OCI-LY7 (cell line): ENCODE data around the gene ACSS2. TPM values are rescaled to one million over a fixed set of nuclear protein-coding genes. Genes with fewer than 3 reads are reported as not detected.

Experiments used
- BruUV-seq: library from RNA; stranded (reverse); fragments of 400-500 nt; replicated peaks from 2 replicates; lab custom pipeline; 2021; lab: Mats Ljungman, UMichigan
- CTCF ChIA-PET: fragments of 300-600 bp; sonication (Branson Sonifier 250); formaldehyde crosslinking; loops from one replicate; lab custom pipeline; 2022; ENCODE audit warnings: antibody characterized with exemption; ENCODE audit not compliant: unreplicated experiment; lab: Charles Lee
- POLR2A ChIA-PET: fragments of 300-600 bp; sonication (Branson Sonifier 250); formaldehyde crosslinking; loops from one replicate; lab custom pipeline; 2022; ENCODE audit warnings: antibody characterized with exemption; lab: Charles Lee
- DNase-seq: peaks from one replicate; pipeline ENCODE4 v3.0.0-alpha.2; 2015; ENCODE audit warnings: low spot score
- H2AFZ ChIP-seq: fragments of 200-600 bp; sonication (generic), shearing (Covaris generic); 2 replicates; pipeline ENCODE4 v1.6.1; 2014; ENCODE audit warnings: mild to moderate bottlenecking, antibody characterized with exemption, low read length, moderate library complexity
- H3K27ac ChIP-seq: fragments of 200-600 bp; sonication (generic); 2 replicates; pipeline ENCODE4 v1.5.1; 2014; ENCODE audit warnings: mixed run types, low read depth, mild to moderate bottlenecking, moderate library complexity, low read length, inconsistent platforms; ENCODE audit not compliant: poor library complexity, severe bottlenecking
- H3K36me3 ChIP-seq: fragments of 200-600 bp; sonication (generic); 2 replicates; pipeline ENCODE4 v1.6.1; 2014; ENCODE audit warnings: mild to moderate bottlenecking, antibody characterized with exemption, low read length, moderate library complexity, mixed read lengths; ENCODE audit not compliant: insufficient read depth
- H3K4me1 ChIP-seq: fragments of 200-600 bp; sonication (generic); 2 replicates; pipeline ENCODE4 v1.5.1; 2014; ENCODE audit warnings: mild to moderate bottlenecking, low read length; ENCODE audit not compliant: insufficient read depth, poor library complexity, severe bottlenecking
- H3K4me2 ChIP-seq: fragments of 200-600 bp; sonication (generic); 2 replicates; pipeline ENCODE4 v1.6.1; 2014; ENCODE audit warnings: mild to moderate bottlenecking, low read length
- H3K4me3 ChIP-seq: fragments of 200-600 bp; sonication (generic); 2 replicates; pipeline ENCODE4 v1.5.1; 2014; ENCODE audit warnings: mild to moderate bottlenecking, low read depth, low read length; ENCODE audit not compliant: poor library complexity, severe bottlenecking
- H3K79me2 ChIP-seq: fragments of 200-600 bp; sonication (generic); 2 replicates; pipeline ENCODE4 v1.6.1; 2016; ENCODE audit warnings: low read depth, mild to moderate bottlenecking, low read length, moderate library complexity, mixed read lengths; ENCODE audit not compliant: insufficient read depth
- H3K9me2 ChIP-seq: fragments of 200-600 bp; sonication (generic); 2 replicates; pipeline ENCODE4 v1.6.1; 2016; ENCODE audit warnings: mild to moderate bottlenecking, low read length, mixed read lengths; ENCODE audit not compliant: insufficient read depth
- H3K9me3 ChIP-seq: fragments of 200-600 bp; sonication (generic); 2 replicates; pipeline ENCODE4 v1.6.1; 2014; ENCODE audit warnings: mild to moderate bottlenecking, mixed run types, low read length, mixed read lengths
- H4K20me1 ChIP-seq: fragments of 200-600 bp; sonication (generic); 2 replicates; pipeline ENCODE4 v1.6.1; 2014; ENCODE audit warnings: mild to moderate bottlenecking, antibody characterized with exemption, low read length, moderate library complexity, mixed read lengths; ENCODE audit not compliant: insufficient read depth
- CTCF ChIP-seq: fragments of 200-600 bp; sonication (generic); conservative IDR thresholded peaks from 2 replicates; pipeline ENCODE4 v1.5.1; 2014; ENCODE audit warnings: mild to moderate bottlenecking, antibody characterized with exemption, low read length, moderate library complexity, mixed read lengths
- EZH2phosphoT487 ChIP-seq: fragments of 200-600 bp; sonication (generic); IDR thresholded peaks from 2 replicates; pipeline ENCODE4 v1.6.1; 2018; ENCODE audit warnings: low read depth, borderline replicate concordance, mild to moderate bottlenecking, mixed run types, antibody characterized with exemption, low read length, moderate library complexity, mixed read lengths
- intact Hi-C: fragments of 100-400 bp; cut with micrococcal nuclease; formaldehyde crosslinking; loops from one replicate; pipeline ENCODE4 v1.10.0; 2022; ENCODE audit not compliant: unreplicated experiment
- total RNA-seq, 2 experiments: library from RNA; depleted of rRNA in 1 of 2; stranded (reverse); fragments of >200 nt in 1 of 2; shearing (Covaris generic) in 1 of 2; gene quantifications; 2 replicates each; pipeline ENCODE4 v1.2.3, GENCODE V29; 2014 to 2022

Gene ACSS2
- total RNA-seq, 2 experiments from 2014 or later: 18.2 to 21.4 TPM

GRCh38 chr20:34941226-34941625 lies 64.8 kb downstream of the ACSS2 start:
- H3K4me3 ChIP-seq: no peak overlapping the region
- no peak overlapping the region for H3K4me2 ChIP-seq
- TF ChIP-seq EZH2phosphoT487 (no peak), CTCF (no peak)
- peaks cover 85% of the 10 kb centered on the region for H3K36me3 ChIP-seq
- no peak overlapping the region for H3K27ac ChIP-seq
- H4K20me1 ChIP-seq: no peaks in the 10 kb centered on the region
- no peak for DNase-seq
- no peaks in the 10 kb centered on the region for H3K9me3 ChIP-seq
- no peaks in the 10 kb centered on the region for H3K4me1 ChIP-seq
- ChIA-PET POLR2A (interaction anchor here (0.5 to 1.8 kb wide), 3 partner anchors 8 to 942 kb away, joined by 3 to 9 read pairs (median 4); no protein-coding TSS in a partner anchor), CTCF (no interaction called here)
- intact Hi-C loops: no loop called here
- no TSS peak for BruUV-seq
- H3K79me2 ChIP-seq: no peaks in the 10 kb centered on the region
- H2AFZ ChIP-seq: no peak overlapping the region
- H3K9me2 ChIP-seq: no peaks in the 10 kb centered on the region

GRCh38 chr20:34942301-34942700 lies 65.9 kb downstream of the ACSS2 start:
- H3K4me1 ChIP-seq: no peaks in the 10 kb centered on the region
- no peaks in the 10 kb centered on the region for H3K9me3 ChIP-seq
- POLR2A ChIA-PET: interaction anchor here (1.8 kb wide), 1 partner anchor 9 kb away, joined by 9 read pairs; no protein-coding TSS in a partner anchor
- intact Hi-C loops: no loop called here
- H3K27ac ChIP-seq: no peak overlapping the region
- no peaks in the 10 kb centered on the region for H4K20me1 ChIP-seq
- H3K4me2 ChIP-seq: no peak overlapping the region
- H3K79me2 ChIP-seq: no peaks in the 10 kb centered on the region
- no peak overlapping the region for H3K4me3 ChIP-seq
- BruUV-seq: no TSS peak
- H3K36me3 ChIP-seq: peaks cover 84% of the 10 kb centered on the region
- no peak for DNase-seq
- no peaks in the 10 kb centered on the region for H3K9me2 ChIP-seq
- H2AFZ ChIP-seq: no peak overlapping the region
- CTCF ChIA-PET: no interaction called here
- TF ChIP-seq CTCF (no peak), EZH2phosphoT487 (no peak)

GRCh38 chr20:34943808-34944567 lies 67.6 kb downstream of the ACSS2 start:
- H3K36me3 ChIP-seq: peaks cover 87% of the 10 kb centered on the region
- H3K27ac ChIP-seq: no peak overlapping the region
- H4K20me1 ChIP-seq: no peaks in the 10 kb centered on the region
- no peak overlapping the region for H3K4me3 ChIP-seq
- no peak for TF ChIP-seq CTCF
- TF ChIP-seq EZH2phosphoT487: no peak
- DNase-seq: no peak
- intact Hi-C loops: no loop called here
- no TSS peak for BruUV-seq
- H3K9me3 ChIP-seq: no peaks in the 10 kb centered on the region
- no peaks in the 10 kb centered on the region for H3K9me2 ChIP-seq
- H3K4me1 ChIP-seq: peaks cover 2% of the 10 kb centered on the region
- no peak overlapping the region for H2AFZ ChIP-seq
- H3K79me2 ChIP-seq: no peaks in the 10 kb centered on the region
- CTCF ChIA-PET: no interaction called here
- no peak overlapping the region for H3K4me2 ChIP-seq
- POLR2A ChIA-PET: interaction anchor here (0.5 to 2.0 kb wide), 6 partner anchors 8 to 758 kb away, joined by 3 to 7 read pairs (median 3); partner anchors contain the start of genes GSS and MYH7B
